NCI-H1105 (cell line): Measurements from ENCODE around the gene ENDOG.
"Not testable (repeated sequence)": the region's sequence is repeated elsewhere in the genome, so short reads cannot be mapped to it uniquely, and the experiment has no call there.

Source experiments
- DNase-seq: peaks from one replicate; lab custom pipeline; 2025; lab: John Stamatoyannopoulos, UW

The ENDOG gene

DNA sequence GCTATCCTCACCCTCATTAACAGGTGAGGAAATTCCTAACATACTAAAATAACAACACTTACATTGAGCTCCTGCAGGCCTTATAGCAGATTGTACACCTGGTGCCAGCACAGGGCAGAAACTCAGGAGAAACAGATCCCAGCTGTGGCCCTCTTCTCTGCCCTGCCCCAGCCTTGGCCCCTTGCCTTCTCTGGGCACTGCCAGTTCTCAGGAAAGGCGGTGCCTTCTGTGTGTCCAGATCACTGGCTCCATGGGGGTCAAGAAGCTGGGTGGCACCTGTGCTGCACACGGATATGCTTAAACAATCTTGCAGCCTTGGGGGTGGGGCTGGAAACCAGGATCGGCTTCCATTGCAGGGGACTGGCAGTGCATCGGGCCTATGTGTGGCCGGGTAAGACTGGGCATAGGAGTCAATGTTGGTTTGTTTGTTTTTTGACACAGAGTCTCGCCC is 44.1 kb downstream of the ENDOG start:
- DNase-seq = no peak

- peak; percentile 36 for DNase-seq
Observed at GRCh38 chr9:128863647-128864046, 45.3 kb downstream of the ENDOG start.

GRCh38 chr9:128870128-128870940 is 52.0 kb downstream of the ENDOG start:
- DNase-seq = no peak

- not testable (repeated sequence) for DNase-seq
Observed at GRCh38 chr9:128870941-128871265, 52.6 kb downstream of the ENDOG start.
